A673 (cell line): ENCODE measurements around the gene TMPRSS11E.

Experiments used
- CTCF ChIP-seq: fragments of 300-800, 200-600 bp; sonication (generic); conservative IDR thresholded peaks from 2 replicates; pipeline ENCODE4 v1.5.1; 2017; ENCODE audit warnings: low read depth, mild to moderate bottlenecking, antibody characterized with exemption, low read length, moderate library complexity, mixed read lengths
- EZH2 ChIP-seq: fragments of 200-600 bp; sonication (generic); IDR thresholded peaks from 2 replicates; pipeline ENCODE4 v1.6.1; 2017; ENCODE audit warnings: borderline replicate concordance, low read depth, mild to moderate bottlenecking, mixed read lengths, antibody characterized with exemption, low read length; ENCODE audit not compliant: poor library complexity, severe bottlenecking

- TF ChIP-seq CTCF (no peak), EZH2 (no peak)
These were observed 19.5 kb downstream of the TMPRSS11E start for GRCh38 chr4:68466751-68467150.
